Measurements from ENCODE around the gene LCTL.

LCTL gene, protein sequence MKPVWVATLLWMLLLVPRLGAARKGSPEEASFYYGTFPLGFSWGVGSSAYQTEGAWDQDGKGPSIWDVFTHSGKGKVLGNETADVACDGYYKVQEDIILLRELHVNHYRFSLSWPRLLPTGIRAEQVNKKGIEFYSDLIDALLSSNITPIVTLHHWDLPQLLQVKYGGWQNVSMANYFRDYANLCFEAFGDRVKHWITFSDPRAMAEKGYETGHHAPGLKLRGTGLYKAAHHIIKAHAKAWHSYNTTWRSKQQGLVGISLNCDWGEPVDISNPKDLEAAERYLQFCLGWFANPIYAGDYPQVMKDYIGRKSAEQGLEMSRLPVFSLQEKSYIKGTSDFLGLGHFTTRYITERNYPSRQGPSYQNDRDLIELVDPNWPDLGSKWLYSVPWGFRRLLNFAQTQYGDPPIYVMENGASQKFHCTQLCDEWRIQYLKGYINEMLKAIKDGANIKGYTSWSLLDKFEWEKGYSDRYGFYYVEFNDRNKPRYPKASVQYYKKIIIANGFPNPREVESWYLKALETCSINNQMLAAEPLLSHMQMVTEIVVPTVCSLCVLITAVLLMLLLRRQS

DNA sequence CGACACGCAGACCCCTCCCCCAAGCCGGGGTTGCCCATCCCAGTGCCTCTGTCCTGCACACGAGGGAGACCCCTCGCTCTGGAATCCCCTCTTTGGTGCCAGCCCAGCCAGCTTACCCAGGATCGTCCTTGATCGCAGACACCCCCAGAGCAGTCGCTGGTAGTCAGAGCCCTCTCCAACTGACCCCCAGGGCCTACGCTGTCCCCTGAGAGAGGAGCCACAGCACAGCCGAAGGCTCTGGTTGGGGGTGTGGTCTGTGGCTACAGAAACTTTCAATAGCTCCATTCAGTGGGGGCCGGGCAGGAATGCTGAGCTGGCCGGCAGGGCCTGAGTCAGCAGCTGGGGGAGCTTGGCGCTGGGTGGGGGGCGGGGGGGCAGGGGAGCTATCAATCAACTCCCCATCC, at the start of gene LCTL:
LCTL (minus strand) TSS at position 258 of the 404 bp plus-strand sequence. CDS start 633 bp downstream, outside the sequence.
- DNase-seq = no peak

DNA sequence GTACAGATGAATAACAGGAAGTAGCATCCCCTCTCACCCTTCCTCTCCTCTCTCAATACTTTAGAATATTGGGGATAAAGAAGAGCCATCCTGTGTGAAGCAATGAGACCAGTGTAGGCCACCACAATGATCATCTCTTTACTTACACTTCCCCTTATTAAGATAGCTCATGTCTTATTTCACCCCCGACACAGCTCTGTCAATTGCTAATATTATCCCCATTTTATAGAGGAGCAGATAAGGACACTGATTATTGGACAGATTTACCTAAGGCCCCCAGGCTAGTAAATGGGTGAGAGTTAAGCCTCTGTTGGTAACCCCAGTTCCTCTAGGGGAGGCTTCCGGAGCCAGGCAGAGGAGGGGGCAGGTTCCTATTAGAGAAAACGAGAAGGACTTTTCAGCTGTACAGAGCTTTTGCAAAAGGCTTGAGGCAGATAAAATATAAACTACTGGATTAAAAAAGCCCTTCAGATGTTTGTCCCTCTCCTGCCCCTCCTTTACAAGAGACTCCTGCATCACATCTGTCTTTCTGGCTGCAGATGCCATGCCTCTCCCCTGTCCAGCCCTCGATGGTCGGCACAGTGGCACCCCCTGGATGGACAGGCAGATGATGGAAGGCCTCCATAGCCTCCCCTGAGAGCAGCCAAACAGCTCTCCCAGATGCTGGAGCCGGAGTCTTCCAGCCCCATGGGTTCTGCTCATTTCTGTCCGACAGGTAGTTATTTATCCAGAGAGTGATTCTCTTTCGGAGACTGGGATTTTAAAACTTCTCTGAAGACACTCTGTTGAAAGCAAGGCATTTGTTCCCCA, 49.4 kb upstream of the LCTL start:
- DNase-seq = no peak

DNA sequence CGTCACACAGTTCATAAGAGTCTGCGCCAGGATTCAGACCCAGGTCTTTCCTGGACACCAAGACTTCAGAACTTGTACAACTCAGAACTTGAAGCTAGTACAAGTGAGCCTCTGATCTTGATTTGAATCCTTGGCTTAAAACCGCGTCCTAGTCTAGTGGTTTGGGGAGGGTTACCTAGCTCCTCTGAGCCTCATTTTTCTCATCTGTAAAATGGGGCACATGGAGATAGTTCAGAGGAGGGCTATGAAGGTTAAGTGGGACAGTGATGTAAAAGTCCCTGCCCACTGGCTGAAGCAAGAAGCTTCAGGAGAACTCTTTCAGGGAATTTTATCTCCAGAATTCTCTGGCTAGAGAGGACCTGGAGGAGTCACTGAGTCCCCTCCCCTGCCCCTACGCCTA, 48.7 kb upstream of the LCTL start:
- DNase-seq = no peak

DNA sequence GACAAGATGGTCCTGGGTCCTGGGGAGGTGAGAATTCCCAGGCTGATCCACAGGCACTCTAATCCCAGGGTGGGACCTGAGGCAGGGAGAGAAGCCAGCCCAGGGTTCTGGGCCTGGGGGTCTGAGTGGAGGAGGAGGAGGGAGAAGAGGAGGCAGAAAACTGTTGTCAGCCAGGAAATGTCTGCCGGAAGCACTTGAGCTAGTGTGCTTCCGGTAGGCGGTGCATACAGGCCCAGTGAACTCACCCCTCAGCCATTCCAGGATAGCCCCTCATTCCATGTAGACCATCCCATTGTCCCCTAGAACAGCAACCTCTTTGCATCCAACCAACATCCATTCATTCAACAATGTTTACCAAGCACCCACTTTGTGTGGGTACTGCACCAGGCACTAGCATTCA, 47.9 kb upstream of the LCTL start:
- no peak for DNase-seq

DNA sequence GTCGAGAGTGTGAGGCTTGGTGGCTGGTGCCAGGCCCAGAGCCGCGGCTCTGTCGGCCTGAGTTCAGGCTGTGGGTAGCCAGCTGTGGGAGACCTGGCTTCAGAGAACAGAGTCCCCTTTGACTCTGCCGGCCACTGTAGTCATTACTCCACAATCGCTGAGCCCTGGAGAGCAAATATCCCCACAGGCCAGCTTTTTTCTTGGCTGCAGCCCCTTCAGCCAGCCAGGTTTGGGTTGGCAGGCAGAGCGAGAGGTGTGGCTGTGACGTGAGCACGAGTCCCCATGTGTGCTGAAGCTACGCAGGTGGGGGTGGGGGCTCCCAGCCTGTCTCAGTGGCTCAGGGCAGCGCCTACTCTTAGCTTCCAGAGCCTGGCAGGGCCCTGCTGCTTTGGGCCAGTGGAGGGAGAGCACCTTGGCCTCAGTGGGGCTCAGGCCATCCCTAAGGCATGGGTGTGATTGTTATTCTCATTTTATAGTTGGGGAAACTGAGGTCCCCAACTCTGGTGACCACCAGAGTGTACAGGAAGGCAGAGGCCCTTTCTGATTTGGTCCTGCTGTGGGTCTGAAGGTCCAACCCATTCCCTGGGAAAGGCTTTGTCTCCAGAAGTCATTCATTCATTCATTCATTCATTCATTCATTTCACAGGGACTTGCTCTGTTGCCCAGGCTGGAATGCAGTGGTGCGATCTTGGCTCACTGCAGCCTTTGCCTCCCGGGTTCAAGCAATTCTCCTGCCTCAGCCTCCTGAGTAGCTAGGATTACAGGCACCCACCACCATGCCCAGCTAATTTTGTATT, 45.7 kb upstream of the LCTL start:
- no peak for DNase-seq

DNA sequence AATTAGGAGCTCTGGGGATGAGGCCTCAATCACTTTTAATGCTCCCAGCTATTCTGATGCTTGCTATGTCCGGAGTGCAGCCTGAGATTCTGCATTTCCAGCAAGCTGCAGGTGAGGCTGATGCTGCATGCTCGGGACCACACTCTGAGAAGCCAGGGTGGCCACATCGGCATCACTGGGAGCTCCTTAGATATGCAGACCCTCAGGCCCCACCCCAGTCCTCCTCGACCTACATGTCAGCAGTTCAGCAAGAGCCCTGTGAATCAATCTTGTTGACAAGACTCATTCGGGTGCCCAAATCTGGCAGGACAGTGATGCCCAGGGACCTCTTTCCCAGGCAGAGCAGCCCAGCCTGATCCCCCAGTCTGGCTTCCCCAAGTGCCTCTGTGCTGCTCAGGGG, 44.1 kb upstream of the LCTL start:
- DNase-seq = no peak

DNA sequence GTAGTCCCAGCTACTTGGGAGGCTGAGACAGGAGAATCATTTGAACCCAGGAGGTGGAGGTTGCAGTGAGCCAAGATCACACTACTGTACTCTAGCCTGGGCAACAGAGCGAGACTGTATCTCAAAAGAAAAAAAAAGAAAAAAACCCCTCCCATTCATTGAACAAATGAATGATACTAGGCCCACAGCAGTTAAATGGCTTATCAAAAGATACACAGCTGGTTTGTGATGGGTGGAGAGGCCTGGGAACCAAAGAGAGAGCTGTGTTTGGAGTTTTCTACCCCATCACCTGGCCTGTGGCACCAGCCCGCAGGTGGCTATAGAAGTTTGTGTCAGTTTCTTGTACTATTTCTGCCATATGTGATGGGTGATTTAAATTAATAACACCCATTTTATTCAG, 43.1 kb upstream of the LCTL start:
- no peak for DNase-seq

DNA sequence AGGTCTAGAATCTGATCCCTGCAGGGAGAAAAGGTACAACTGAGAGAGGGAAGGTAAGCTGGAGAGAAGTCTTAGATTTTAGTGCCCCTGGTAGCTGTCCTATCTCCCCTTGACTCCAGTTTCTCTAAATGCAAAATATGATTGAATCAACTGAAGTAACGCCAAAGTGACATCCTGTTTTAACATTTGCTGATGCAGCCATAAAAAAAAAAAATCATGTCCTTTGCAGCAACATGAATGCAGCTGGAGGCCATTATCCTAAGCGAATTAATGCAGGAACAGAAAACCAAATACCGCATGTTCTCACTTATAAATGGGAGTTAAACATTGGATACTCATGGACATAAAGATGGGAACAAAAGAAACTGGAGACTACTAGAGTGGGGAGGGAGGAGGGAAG, 42.4 kb upstream of the LCTL start:
- DNase-seq = no peak

DNA sequence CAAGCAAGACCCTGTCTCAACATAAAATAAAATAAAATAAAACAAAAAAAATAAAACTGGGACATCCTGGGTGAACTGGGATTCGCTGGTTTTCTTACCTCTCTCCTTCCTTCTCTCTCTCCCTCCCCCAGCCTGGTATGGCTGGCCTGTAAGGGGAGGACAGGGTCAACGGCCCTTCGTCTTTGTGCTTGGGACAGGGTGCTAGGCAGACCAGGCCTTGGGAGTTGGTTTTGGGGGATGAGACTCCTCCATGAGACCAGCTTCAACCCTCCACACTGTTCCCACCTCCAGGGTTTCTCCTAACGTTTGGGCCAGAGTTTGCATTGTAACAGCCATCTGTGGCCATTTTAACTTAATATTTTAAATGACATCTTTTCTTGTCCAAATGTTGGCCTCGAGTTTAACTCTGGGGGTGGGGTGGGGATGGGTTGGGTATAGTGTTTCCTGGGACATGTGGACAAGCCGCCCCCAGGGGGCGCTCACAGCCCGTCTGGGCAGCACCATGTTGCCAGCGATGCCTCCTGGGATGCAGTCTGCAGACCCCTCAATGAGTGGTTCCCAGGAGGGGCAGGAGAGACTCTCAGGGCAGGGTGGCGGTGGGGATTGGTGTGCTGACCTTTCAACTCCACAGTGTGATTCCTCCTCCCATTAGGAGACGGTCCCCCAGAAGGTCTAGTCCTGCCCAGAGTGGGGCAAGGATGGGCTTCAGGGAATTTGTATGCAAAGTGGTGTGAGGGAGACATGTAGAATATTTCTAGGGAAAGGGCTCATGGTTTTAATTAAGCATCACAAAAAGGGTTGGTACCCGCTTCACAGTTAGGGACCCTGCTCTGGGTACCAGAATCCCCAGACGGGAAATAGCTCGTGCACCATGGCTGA, 37.7 kb upstream of the LCTL start:
- peak; percentile 74 for DNase-seq

DNA sequence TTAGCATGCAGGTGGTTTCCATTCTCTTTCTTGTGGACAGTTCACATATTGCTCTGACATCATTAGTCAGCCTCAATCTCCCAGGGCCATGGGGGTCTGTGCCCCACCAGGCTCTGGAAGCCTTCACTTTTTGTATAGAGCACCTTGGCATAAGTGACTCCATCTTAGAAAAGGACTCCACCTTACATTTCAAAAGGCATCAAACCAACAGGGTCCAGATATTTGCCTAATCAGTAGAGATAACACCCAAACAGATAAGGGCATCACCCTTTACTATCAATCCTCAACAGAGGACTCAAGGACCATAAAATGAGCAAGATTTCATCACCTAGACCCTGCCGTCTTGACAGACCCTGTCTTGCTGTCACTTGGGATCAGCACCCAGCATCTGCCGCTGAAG, 35.7 kb upstream of the LCTL start:
- no peak for DNase-seq

DNA sequence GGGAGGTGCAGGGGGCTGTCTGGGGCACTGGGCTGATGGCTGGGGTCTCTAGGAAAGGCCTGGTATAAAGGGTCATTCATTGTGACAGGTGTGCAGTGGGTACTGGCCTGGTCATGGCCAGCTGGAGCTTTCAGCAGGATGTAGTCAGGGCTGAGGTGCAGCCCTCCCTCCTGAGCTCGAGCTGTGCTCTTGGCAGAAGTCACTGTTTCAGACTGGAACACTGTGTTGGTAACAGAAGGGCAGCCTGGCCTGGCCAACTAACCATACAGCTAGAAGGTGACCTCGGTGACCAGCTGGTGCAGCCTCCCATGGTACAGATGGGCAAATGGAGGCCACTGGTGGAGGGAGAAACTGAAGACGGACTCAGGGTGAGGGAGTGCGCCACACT, 34.4 kb upstream of the LCTL start:
- no peak for DNase-seq

DNA sequence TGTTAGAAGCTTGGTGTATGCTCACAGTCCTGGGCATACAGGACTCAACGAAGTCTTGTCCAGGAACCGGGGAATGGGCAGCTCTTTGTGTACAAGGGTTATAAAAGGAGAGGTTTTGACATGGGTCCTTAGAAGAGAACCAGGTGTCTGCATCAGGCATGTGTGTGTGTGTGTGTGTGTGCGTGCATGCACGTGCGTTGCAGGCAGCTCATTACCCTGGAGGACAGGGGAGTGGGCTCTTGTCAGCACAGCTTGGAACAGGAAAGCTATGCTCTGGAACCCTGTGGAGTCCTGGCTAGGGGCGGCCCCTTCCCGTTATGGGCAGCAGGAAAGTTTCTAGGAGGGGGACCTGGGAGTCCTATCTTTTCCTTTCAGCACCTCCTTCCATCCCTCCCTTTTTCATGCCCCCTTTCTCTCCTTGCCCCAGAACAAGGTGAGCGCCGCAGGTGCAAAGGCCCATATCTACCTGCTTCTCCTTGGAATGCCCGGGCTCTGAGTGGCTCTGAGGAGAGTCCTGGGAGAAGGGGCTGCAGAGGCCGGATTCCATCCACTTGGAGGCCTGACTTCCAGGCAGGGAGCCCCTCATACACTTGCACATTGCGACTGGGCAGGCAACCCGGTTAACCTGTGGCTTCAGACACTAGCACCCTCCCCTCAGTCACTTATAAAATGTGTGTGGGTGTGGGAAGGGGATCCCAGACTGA, 33.9 kb upstream of the LCTL start:
- no peak for DNase-seq

DNA sequence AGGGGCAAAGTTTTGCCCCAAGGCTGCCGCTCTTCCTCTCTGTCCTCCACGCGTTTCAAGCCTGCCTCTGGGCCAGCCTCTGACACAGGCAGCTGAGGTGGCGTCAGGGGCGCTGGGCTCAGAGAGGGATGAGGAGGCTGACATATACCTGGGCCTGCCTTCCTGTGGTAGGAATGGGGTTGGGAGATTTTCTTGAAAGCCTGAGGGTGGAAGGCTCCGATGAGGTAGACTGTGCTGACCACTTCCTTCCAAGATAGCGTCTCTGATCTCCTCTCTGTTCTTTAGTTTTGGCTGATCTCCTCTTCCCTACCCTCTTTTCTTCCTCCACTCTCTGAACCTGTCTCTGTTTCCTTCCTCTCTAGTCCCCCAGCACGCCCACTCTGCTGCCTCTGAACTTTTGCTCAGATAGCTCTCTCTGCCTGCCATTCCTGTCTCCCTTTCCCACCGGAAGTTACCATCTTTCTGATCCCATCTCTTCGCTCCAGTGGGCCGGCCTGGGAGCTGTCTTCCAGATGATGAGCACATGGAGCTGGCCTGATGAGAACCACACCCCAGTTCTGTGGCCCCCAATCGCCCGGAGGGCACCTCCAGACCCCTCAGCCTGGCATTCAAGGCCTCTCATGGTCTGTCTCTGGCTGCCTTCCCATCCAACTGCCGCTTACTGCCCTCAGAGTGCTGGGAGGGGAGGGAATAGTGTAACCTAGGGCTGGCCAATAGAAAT, 32.5 kb upstream of the LCTL start:
- no peak for DNase-seq

DNA sequence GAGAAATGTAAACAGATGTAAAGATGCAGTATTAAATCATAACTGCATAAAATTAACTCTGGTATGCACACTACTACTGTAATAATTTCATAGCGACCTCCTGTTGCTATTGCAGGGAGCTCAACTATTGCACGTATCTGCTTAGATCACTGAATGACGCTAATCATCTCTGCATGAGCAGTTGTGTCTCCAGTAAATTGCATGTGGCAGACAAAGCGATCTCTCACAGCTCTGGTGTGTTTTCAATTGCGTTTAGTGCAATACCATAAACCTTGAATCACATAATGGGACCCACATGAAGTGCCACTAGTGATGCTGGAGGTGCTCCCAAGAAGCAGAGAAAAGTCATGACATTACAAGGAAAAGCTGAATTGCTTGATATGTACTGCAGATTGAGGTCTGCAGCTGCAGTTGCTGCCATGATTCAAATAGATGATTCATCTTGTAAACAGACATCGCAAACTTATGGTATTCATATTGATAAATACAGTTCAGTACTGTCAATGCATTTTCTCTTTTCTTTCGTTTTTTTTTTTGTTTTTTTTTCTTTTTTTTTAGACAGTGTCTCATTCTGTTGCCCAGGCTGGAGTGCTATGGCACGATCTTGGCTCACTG, 30.2 kb upstream of the LCTL start:
- no peak for DNase-seq

DNA sequence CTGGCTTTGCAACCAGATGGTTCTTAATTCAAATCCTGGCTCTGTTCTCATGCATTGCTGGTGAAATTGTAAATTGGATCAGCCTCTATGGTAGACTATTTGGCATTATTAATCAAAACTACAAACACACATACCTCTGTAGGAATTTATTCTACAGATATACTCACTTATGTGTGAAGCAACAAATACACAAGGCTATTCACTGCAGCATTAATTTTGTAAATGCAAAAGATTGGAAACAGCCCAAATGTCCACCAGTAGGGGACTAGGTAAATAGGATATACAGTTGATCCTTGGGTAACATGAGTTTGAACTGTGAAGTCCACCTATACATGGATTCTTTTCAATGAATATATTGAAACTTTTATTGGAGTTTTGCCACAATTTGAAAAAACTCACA, 29.5 kb upstream of the LCTL start:
- no peak for DNase-seq

DNA sequence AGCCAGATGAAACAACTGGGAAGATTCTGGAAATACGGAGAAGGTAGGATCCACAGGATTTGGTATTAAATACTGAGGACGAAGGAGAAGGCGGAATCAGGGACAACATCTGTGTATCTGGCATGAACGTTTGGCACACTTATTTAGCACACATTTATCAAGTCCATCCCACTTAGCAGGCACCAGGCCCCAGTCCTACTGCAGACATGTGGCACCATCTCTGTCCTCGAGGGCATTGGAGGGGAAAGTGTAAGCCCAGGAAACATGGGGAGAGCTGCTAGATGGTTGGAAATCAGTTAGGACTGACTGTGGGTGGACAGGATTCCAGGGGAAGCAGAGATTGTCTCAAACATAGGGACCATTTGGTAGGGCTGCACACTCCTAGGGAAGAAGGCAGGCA, 29.0 kb upstream of the LCTL start:
- no peak for DNase-seq

DNA sequence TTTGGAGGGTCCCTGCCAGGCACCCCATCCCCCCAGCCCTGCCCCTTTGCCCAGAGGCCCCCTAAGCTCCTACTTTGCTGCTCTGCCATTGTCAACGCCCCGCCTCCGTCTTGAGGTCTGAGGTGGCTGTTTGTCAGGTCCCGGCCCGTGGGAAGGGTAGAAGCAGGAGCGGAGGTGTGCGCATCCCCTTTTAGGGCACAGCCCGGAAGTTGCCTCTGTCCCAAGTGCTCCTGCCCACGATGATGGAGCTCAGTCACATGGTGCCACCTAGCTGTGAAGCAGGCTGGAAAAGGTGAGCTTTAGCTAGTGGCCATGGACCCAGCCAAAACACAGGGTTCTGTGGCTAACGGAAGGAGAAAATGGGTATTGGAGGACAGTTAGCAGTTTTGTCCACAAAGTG, 28.5 kb upstream of the LCTL start:
- DNase-seq = no peak

DNA sequence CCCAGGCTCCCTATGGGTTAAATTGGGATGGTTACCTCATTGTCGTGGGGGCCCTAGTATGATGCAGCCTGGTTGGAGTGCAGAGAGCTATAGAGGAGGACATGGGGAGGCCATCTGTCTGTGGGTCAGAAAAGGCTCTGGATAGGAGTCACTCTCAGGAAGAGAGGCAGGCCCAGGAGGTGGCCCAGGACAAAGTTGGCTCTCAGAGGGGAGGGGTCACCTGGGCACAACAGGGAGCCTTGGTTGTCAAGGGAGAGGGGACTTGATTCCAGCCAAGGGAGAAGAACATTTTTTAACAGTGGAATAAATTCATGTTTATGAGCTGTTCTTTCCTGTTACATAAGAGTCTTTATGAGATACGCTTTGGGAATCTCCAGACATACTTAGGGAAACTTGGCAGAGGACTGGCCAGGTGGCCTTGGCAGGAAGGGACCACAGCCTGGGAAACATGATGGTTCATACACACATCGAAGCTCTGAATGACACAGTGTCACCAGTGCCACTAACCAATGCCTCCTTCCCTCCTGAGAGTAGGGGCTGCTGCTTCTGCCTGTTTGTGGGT, 27.5 kb upstream of the LCTL start:
- no peak for DNase-seq

DNA sequence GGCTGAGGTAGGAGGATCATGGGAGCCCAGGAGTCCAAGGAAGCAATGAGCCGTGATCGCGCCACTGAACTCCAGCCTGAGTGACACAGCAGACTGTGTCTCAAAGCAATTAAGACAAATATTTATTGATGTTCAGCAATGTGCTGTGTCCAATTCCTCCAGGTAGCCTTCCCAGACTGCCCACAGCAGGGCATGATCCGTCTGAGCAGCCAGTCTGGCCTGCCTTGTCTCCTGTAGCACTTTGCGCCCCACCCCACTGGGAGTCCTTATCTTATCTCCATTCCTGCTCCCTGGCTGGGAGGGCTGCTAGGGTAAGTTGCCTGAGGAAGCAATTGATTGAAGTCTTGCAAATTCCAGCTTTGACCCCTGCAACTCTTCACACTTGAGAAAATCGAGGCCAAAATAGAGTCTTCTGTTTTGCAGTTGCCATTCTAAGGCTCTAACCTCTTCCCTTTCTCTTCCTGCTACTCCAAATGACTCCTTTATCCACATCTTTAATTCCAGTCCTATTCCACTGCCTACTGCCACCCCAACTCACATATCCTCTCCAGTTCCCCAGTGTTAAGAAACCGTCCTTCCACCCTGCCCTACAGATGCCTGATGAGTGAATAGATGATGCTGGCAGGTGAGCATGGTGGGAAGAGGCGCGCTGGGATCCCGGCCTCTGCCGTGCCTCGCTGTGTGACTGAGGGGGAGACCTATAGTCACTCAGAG, 26.9 kb upstream of the LCTL start:
- DNase-seq = no peak
